ENCODE results near the gene TSEN2. TPM values are rescaled to one million over a fixed set of nuclear protein-coding genes. Genes with fewer than 3 reads are reported as not detected.

Gene TSEN2
- total and polyA plus RNA-seq, 9 of the 15 experiments (the other 6 are each of a cell fraction or from before 2014, with no cell fraction given), result 38.5 to 76.3 (median 46.6) TPM

DNA sequence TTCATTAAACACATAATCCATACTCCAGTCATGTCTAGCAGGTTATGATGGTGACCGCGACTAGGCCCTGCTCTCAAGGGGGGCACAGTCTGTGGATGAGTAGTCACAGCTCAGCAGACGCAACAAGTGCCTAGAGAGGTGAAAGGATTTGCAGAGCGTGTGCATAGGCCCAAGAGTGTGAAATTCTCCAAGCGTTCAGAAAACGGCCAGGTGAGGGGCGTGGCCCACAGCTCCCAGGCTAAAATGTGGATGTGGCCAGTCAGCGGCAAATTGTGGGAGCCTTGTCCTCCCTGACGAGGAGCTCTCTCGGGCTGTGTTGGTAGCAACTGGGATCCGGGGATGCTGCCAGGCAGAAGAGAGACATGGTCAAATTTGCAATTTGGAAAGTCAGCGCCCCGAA, 46.4 kb upstream of the TSEN2 start:
- CTCF ChIA-PET (ENCODE audit: low intra/inter-chr PET ratio), result interaction anchor here (0.6 kb wide), 1 partner anchor 42 kb away, joined by 3 read pairs; no protein-coding TSS in a partner anchor

More for the DNA sequence above, 46.4 kb upstream of the TSEN2 start:
- no peaks in the 10 kb centered on the region for H3K79me2 ChIP-seq (ENCODE audit: control insufficient read depth, insufficient read depth, low read length)
- no peaks in the 10 kb centered on the region; the same call in 1 of the 2 replicates for H4K20me1 ChIP-seq (replicated peaks; ENCODE audit: control insufficient read depth, insufficient read depth, low read length)
- H3K4me1 ChIP-seq (replicated peaks in 1 of 2; ENCODE audit: control insufficient read depth in 2 of 2, insufficient read depth in 2 of 2, low read length in 2 of 2), result peaks cover 0 to 3% of the 10 kb centered on the region in 2 experiments; a peak in 2 of 5 replicates
- no peak overlapping the region for H3K9ac ChIP-seq (ENCODE audit: insufficient read depth in 1 of 2, low read depth in 2 of 2, low read length in 2 of 2)
- H3K4me3 ChIP-seq, result no peak overlapping the region
- no peak overlapping the region for H2AFZ ChIP-seq (ENCODE audit: low read depth, low read length)
- DNase-seq (ENCODE audit: extremely low read depth in 1 of 4, low spot score in 3 of 4) (no peak), ATAC-seq (no peak), FAIRE-seq (no peak)
- no peaks in the 10 kb centered on the region for H3K36me3 ChIP-seq (ENCODE audit: control insufficient read depth, insufficient read depth, low read length)
- no peak overlapping the region for H3K27ac ChIP-seq (ENCODE audit: extremely low read depth, low read depth, low read length)
- peaks cover 53 to 78% of the 10 kb centered on the region in 2 experiments for H3K27me3 ChIP-seq (ENCODE audit: control insufficient read depth in 2 of 2, insufficient read depth in 2 of 2, low read length in 2 of 2)
- no peak overlapping the region for H3K4me2 ChIP-seq (ENCODE audit: insufficient read depth, low read length)
- 9% methylated on average over 12 of the region's 13 CpGs for WGBS (ENCODE audit: insufficient coverage, low coverage, missing lambda C conversion rate)
- POLR2A ChIA-PET, result interaction anchor here (0.6 to 0.7 kb wide), 2 partner anchors 28 to 59 kb away, joined by 3 read pairs; no protein-coding TSS in a partner anchor
- intact Hi-C loops (cut with micrococcal nuclease), result no loop called here
- TF ChIP-seq, protein P1, sequence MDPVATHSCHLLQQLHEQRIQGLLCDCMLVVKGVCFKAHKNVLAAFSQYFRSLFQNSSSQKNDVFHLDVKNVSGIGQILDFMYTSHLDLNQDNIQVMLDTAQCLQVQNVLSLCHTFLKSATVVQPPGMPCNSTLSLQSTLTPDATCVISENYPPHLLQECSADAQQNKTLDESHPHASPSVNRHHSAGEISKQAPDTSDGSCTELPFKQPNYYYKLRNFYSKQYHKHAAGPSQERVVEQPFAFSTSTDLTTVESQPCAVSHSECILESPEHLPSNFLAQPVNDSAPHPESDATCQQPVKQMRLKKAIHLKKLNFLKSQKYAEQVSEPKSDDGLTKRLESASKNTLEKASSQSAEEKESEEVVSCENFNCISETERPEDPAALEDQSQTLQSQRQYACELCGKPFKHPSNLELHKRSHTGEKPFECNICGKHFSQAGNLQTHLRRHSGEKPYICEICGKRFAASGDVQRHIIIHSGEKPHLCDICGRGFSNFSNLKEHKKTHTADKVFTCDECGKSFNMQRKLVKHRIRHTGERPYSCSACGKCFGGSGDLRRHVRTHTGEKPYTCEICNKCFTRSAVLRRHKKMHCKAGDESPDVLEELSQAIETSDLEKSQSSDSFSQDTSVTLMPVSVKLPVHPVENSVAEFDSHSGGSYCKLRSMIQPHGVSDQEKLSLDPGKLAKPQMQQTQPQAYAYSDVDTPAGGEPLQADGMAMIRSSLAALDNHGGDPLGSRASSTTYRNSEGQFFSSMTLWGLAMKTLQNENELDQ (CRISPR knock-in tag; IDR thresholded peaks at IDR 0.05; ENCODE audit: borderline replicate concordance), result no peak
- TF ChIP-seq NR3C1 (CRISPR knock-in tag; IDR thresholded peaks at IDR 0.05) (no peak), SRSF3 (IDR thresholded peaks at IDR 0.05; ENCODE audit: insufficient read depth, low read length) (no peak)
- no TSS peak for BruUV-seq (replicated peaks)
- H3K9me1 ChIP-seq (ENCODE audit: control insufficient read depth, insufficient read depth, low read length), result no peaks in the 10 kb centered on the region
- in situ Hi-C loops (cut with MboI), result no loop called here
- H3K9me3 ChIP-seq (replicated peaks; ENCODE audit: control insufficient read depth, insufficient read depth, low read depth, low read length), result no peaks in the 10 kb centered on the region

Data from K562 (cell line).